T-helper 2 cell treated with Interferon-gamma antibody and Interleukin-4, amounts not matched to agents 100 ng/mL and 5 ng/mL, for 36 hours (primary cell): ENCODE measurements around the gene FAM72D. TPM values are rescaled to one million over a fixed set of nuclear protein-coding genes. Genes with fewer than 3 reads are reported as not detected.
"Not testable (repeated sequence)": the region's sequence is repeated elsewhere in the genome, so short reads cannot be mapped to it uniquely, and the experiment has no call there.

Source experiments
- intact Hi-C: fragments of 100-400 bp; cut with micrococcal nuclease; formaldehyde crosslinking; loops from one replicate; pipeline ENCODE4 v1.15.1; 2023
- total RNA-seq: library from RNA; stranded (reverse); gene quantifications from 2 replicates; pipeline ENCODE4 v1.2.3, GENCODE V29; 2022

Gene FAM72D
- total RNA-seq, 1 donor from 2014 or later, result 7.7 TPM

DNA sequence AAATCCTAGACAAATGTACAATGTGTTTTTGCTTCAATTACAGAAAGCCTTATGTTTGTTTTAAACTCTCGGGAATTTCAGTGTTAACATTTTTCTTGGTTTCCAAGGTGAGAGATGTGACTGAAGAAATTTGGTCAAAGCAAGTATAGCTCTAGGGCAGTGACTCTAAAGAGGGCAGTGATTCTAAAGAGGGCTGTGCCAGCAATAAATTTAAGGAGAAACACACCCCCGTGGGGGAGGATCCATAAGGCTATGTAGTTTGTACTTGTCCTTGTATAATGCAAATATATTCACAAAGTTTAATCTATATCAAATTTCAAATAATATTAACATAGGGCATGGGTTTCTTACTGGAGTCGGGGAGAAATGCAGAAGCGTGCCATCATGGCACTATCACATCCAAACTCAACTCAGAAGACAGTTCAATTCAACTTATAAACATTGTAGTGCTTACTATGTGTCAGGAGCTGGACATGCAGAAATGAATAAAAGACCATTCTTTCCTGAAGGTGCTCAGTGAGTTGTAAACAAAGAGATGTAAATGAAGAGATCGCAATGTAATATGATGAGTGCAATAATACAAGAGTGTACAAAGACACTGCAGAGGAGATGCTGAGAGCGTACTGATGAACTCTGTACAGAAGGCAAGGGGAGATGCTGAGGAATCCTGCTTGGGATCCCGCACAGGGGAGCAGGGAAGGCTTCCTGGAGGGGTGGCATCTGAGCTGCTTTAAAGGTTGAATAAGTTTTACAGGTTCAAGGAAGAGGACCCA, 13.1 kb upstream of the FAM72D start:
- intact Hi-C loops, result not testable (repeated sequence)

DNA sequence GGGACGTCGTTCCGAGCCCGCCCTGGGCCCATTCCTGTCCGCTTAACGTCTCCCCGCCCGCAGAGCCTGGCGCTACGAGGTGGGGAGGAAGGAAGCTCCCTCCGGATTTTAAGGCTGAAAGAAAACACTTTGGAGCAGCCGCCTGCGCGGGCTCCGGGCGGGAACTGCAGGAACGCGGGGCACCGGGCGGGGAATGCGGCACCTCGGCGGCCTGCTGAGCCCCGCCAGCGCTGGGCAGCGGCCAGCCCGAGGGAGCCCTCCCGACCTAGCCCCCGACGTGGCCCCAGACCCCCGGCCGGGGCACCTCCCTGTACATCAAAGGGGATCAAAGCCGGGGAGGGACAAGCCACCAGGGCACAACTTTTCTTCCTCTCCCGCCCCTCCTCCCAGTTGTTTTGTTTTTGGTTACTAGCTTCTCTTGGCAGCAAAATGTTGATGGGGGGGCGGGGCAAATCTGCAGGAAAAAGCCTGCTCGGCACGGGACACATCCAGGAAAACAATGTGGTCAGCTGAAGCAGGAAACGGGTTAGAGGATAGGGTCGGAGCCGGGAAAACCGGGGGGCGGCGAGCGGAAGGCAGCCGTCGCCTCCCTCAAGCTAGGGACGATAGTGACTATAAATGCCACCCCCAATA, 2.1 kb upstream of the FAM72D start:
- intact Hi-C loops, result not testable (repeated sequence)

DNA sequence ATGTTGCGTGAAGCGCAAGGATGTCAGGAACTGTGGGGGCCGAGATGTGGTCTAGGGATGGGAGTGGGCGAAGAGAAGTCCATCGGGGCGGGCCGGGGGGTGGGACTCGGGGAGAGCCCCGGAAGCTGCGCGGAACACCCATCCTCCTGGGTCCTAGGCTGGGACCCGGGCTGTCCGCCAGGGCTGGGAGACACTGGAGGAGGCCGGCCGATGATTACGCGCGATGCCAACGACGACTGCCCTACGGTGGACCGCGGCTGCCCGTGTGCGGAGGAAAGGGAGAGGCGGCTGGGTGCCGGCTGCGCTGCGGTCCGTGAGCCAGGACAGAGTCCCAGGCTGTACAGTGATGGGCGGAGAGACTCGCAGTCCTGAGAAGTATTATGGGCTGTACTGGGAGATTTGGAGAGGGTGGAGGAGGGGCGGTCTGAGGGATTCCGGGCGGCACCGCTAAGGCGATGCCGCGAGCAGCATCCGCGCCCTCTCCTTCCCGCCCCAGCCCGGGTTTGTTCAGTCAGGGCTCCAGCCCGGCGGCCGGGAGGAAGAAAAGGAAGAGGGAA, 1.0 kb upstream of the FAM72D start:
- intact Hi-C loops, result not testable (repeated sequence)

DNA sequence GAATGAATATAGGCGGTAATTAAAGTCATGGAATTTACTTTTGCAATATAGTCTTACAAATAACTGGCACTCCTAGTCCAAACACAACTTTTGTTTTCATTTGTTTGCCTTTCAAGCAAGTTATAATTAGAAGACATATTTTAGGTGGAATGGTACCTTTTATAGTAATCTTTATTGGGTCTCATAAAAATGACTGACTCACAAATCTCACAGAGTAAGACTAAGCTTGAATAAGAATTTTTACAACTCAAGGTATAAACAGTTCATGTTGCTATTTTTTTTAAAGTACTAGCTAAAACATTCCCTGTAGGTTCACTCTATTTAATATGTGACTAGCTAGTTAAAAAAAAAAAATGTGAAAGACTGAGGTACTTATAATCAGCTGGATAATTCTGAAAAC, 6.0 kb downstream of the FAM72D start:
- intact Hi-C loops, result not testable (repeated sequence)

DNA sequence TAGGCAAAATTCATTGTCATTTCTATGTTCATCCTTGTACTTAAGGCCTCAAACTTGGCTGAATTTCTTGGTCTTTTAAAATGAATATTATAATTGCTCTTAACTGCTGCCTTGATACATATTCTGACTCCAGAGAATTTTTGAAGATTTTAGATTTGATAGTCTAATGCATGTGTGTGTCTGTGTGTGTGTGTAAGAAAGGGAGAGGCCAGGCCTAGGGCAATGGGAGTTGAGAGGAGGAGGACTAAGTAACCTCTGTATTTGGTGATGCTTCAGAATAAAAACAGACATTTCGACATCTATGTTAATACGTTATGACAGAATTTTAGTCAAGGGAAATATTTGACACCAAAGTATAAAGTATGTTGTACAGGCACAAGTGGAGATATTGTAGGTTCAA, 7.5 kb downstream of the FAM72D start:
- intact Hi-C loops, result not testable (repeated sequence)

DNA sequence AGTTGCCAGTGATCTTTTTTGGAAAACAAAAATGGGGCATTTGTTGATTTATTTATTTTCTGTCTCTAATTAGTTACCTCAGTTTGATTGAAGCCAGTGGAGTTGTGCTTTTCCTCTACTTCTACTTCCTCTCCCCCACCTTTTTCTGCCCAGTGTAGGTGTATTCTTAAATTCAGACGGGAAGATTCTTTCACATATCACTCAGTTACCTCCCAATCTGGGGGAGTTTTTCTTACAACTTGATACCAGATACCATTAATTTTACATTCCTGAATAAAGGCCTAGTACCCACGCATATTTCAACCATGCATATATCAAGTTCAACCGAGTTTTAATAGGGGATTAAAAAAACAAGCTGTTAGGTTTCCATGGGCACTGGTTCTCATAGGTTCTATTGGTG, 15.9 kb downstream of the FAM72D start:
- intact Hi-C loops, result not testable (repeated sequence)

DNA sequence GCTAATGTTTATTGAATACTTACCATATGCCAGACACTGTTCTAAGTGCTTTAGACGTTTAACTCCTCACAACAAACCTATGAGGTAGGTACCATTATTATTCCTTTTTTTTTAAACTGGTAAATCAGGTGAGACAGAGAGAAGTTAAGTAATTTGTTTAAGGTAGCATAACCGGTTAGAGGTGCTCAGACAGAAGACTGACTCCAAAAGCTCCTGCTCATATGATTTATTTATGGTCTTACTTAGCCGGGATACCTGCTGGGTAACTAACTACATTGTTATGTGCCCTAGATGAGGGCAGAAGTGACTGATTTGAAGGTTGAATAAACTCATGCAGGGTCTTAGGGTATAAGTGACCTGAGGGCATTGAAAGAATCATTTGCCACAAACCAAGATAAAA, 16.9 kb downstream of the FAM72D start:
- intact Hi-C loops, result not testable (repeated sequence)

DNA sequence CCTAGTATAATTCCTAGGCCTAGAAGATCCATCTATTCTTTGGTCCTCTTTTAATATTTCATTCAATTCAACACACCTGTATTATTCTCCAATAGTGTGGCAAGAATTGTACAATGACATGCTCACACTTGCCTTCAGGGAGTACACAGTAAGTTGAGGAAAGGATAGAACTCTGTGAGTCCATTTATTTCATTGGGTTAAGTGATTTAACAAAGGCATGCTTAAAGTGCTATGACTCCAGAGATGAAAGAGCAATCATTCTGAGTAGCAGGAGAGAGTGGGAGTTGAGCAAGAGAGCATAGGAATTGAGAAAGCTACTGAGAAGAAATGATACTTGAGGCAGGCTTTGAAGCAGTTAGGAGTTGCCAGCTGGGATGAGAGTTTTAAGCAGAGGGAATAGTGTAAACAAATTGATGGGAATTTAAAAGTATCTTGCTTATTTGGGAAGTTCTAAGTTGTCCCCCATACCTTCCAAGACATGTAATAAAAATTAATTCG, 18.8 kb downstream of the FAM72D start:
- intact Hi-C loops, result not testable (repeated sequence)

DNA sequence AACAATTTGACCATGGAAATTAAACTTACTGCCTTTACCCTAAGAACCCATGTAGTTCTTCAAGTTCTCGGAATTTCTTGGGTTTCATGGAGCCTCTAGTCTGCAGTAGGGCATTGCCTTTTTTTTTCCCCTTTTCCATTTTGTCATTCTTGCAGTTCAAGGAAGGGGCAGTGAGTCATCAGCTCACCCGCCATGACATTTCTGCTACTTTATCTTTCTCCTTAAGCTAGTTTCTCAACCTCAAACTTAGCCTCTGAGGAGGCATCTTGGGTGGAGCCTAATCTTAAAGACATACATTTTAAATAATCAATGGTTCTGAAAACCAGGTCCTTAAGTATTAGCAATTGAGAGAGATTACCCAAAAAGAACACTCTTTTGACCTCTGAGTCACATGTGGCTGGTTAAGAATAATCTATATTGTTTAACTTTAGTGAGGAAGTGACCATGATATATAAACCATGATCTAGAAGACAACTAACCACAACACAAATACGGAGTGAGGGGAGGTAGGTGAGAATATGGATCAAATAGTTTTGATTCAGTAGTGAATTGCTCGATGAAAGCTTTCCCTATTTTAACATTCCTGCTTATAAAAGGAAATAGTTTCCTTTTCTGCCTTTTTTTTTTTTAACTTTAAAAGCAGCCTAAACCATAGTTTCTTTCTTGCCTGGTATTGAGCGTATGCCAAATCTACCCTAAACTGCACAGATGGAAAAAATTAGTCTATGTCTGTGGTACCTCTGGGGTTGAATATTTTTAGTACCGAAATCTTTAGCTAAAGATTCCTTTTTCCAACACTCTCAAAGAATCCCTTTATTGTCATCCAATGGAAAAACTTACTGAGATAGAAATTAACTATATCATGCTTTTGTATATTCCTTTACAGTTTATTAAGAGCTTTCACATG, 20.1 kb downstream of the FAM72D start:
- intact Hi-C loops, result not testable (repeated sequence)

DNA sequence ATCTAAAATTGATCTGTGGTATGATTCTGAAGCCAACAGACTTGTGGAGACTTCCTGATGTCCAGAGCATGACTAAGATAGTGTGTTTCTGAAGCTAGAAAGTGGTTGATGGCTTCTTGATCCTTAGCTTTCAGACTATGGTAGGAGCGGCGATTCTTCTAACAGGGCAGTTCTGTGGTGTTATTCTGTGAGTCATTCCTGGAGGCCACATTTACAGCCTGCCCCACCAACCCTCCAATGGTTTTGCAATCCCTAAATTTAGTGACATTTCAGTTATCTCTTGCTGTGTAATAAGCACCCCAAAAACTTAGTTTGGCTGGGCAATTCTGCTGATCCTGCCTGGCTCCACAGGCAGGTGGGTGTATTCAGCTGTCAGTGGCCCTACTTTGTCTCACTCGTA, 24.1 kb downstream of the FAM72D start:
- intact Hi-C loops, result not testable (repeated sequence)

DNA sequence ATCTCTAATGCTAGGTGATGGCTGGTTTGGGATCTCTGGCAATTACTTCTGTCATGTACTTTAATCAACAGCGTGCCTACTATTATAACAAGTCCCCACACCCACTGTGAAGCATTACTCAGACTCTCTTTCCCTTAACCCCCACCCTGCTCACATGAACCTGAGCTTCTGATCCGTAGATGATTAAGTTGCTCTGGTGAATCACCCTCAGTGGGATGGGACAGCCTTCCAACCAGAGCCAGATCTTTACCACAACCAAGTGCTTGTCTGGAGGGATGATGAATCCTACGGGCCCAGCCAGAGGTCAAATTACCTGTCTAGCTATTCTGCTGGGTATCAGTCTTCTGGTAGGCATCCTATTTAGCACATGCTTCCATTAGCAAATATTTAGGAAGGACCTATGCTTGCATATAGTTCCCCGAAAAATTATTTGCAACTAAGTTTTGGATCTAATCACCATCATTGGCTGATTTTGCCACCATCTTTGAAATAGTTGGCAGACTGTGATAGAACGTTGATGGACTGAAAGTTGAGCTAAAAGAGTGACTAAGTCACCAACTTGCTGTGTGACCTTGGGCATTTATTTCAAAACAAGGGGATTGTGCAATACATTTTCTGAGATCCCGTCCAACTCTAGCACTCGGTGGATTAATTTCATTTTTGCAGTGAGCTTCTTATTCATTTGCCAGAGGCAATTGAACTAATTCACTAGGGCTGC, 26.7 kb downstream of the FAM72D start:
- intact Hi-C loops, result not testable (repeated sequence)

DNA sequence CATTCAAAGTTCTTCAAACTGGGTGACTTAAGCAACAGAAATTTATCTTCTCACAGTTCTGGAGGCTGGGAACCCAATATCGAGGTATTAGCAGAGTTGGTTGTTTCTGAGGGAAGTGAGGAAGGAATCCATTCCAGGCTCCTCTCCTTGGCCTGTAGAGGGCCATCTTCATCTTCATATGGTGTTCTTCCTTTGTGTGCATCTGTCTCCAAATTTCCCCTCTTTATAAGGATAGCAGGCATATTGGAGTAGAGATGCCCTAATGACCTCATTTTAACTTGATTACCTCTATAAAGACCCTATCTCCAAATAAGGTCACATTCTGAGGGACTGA, 27.3 kb downstream of the FAM72D start:
- intact Hi-C loops, result not testable (repeated sequence)

DNA sequence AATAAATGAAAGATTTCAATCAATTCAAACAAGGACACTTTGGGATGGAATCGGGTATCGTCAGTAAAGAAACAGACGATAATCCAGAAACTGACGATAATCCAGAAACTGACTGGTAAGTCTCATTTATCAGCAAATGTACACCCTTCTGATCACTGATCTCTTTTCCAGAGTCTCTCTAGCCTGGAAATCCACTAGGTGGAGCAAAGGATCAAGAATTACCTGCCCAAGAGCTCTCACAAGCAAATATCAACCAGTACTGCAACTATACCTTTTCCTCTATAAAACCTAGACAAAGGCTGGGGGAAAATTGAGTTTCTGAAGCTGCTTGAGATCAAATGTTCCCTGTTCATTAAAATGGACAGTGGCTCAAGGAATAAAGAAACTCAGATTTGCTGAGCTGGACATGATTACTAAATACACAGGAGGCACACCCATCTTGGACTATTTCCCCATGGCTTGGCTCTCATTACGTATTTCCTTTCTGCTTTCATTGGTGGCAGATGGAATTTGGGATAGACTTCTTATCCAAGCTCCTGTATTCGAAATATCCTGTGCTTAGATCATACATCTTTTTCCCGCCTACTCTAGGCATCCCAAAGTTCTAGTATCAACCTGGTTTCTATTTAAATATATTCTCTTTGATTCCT, 28.3 kb downstream of the FAM72D start:
- intact Hi-C loops, result not testable (repeated sequence)

DNA sequence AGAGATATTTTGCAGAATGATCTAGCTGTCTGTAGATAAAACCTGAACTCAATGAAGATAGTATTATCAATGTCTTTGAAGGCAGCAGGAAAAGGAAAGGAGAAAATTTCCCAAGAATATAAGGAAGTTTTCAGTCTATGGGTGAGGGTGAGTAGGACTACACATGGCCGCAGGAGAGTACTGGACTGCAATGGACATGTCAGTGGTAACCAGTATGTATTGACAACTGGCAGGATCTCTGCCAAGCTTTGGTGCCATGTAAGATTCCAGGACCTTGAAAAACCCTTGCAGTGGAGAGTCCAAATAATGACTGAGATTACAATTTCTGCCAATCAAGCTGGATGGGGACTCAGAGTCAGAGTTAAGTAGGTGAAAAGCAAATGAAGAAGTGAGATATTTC, 29.3 kb downstream of the FAM72D start:
- intact Hi-C loops, result not testable (repeated sequence)

DNA sequence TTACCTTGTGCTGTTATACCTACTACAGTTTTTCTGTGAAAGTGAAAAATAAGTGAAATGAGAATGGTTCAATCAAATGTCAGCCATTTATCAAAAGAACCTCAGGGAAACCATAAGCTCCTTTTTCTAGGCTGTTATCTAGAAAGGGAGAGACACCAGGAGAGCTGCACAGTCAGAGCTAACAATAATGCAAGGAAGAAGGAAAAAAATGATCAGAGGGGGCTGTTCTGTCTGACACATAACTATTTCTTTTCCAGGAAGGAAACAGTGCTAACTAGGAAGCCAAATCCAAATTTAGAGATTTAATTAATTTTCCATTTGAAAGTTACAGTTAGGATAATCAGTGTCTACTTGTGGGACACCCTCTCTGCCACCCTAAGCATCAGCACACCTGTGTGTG, 31.4 kb downstream of the FAM72D start:
- intact Hi-C loops, result not testable (repeated sequence)

DNA sequence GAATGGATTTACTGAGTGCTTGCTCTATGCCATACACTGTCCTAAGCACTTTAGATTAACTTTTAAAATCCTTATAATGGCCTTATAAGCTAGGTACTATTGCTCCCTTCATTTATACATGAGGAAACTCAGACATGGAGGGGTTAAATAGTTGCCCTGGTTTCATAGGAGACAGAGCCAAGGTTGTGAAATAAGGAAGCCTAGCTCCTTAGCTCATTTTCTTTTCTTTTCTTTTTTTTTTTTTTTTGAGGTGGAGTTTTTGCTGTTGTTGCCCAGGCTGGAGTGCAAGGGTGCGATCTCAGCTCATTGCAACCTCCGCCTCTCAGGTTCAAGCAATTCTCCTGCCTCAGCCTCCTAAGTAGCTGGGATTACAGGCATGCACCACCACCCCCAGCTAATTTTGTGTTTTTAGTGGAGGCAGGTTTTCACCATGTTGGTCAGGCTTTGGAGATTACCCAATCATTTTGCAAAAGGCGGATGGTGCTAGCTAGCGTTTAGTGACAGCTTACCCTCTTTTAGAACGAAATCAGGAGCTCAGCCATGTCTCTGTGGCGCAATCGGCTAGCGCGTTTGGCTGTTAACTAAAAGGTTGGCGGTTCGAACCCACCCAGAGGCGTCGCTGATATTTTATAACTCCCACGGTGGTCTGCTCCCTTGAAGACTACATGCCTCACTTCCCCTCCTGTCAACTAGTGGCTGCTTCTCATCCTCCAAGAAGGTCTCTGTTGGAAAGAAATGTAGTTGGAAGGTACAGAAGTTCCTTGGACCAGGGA, 33.1 kb downstream of the FAM72D start:
- intact Hi-C loops, result not testable (repeated sequence)

DNA sequence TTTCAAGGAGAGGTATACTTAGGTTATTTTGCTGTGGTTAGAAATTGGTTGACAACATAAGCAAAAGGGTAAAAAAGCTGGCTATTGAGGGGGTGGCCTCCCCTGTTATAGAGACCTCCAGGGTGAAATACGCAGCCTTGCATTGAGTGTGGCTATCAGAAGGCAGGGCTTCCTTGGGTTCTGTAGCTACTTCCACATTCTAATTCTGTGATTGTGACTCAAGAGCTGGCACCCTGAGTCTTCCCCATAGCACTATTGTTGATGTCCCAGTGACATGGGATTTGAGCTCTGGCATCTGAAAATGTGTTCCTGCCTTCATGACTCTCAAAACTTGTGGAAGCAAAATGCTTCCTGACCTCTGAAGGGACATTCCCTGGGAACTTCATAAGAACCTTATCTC, 38.7 kb downstream of the FAM72D start:
- intact Hi-C loops, result not testable (repeated sequence)

DNA sequence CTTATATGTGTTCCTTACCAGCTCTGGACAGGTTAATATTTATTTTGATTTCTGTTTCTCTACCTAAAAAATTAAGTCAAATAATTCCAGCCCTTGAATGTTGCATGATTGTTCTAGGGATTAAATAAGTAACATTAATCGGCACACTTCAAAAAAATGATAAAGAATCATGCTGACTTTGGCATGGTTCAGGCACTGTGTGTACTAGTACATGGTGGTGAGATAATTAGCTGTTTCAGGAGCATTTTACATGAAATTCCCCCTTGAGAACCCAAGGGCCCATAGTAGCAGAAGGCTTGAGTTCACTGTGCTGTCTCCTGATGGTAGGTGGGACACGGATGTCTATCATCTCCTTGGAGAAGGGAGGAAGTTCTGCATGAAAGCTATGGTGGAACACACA, 44.8 kb downstream of the FAM72D start:
- intact Hi-C loops, result not testable (repeated sequence)

DNA sequence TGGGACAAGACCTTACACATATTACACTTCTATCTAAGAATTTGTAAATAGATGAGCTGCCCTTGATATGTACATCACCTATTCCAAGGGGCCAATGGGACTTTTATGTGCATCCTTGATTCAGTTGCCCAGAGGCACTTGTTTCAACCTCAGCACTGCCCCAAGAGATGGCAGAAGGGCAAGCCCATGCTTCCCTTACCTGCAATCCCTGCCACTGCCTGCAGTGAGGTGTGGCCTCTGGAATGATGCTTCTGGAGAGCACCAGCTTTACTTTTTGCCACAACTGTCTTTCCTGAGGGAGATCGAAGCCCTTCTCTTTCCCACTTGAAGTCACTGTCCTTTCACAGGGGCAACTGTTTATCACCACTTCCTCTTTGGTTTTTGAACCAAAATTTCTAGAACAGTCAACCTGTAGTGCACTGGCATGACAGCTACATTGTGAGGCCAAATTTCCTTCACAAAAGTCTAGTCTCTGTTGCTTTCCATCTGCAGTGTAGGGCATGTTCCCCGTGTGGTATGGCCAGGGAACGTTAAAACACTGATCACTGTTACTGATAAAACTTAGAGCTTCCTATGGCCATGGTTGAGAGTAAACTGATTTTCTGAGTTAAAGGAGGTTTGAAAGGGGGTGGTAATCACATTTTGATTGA, 48.6 kb downstream of the FAM72D start:
- intact Hi-C loops, result not testable (repeated sequence)
